ENCODE measurements around the gene GPR3.

GPR3 gene

DNA sequence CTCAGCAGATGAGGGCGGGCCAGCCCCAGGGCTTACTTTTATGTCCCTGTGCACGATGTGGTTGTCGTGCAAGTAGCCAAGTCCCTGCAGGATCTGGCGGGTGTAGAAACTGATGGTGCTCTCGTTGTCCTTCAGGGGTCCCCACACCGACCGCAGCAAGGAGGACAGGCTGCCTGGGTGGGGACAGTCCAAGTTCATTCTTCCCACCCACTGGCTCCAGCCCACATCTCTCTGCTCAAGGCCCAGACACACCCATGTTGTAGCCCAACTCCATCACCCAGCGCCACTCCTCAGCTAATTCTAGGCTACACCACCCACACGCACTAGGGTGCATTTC is 32.6 kb upstream of the GPR3 start:
- DNase-seq = no peak

DNA sequence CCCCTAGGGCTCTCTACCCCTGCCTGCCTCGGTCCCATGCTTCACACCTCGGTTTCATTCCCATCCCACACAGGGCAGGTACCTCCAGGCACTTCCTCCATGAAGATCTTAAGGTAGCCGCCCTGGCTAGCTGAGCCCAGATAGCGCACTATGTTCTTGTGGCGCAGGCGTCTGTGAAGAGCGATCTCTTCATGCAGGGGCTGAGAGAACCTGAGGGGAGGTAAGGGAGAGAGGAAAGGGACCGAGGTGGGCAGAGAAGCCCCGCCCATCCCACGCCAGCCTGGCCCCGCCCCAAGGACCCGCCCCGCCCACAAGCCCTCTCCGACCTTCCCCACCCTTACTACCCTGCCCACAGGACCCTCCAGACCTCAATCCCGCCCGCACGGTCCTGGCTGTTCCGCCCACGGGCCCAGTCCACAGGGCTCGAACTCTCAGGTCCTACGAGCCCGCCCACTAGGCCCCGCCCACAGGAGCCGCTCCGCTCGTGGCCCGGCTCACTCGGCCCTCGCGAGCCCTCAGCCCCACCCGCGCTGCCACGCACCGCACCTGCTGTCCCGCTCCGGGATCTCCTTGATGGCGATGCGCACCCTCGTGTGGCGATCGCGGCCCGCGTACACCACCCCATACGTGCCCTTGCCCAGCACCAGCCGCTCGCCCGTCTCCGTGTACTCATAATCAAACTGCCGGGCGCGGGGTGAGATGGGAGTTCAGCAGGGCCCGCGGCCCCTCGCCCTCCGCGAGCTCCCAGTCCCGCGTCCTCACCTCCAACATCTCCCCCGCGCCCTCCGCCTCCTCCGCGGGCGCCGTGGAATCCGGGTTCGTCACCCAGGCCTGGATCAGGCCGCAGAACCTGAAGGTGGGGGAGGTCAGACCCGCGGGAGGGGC is 32.0 kb upstream of the GPR3 start:
- DNase-seq = no peak

DNA sequence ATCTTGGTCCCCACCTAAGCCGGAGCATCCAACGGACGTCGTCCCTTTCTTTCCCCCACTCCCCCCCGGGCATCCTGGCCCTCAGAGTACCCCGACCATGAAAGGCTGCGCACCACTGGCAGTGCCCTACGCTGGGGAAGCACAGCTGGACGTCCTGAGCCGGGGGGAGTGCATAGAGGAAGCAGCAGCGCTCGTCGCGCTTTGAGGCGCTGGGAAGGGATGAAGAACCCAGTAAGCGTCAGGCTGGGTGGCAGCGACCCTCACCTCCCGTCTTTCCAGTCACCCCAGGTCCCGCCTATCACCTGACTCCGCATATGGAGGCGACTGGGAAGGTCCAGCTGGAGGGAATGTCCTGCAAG is 31.4 kb upstream of the GPR3 start:
- DNase-seq = no peak

DNA sequence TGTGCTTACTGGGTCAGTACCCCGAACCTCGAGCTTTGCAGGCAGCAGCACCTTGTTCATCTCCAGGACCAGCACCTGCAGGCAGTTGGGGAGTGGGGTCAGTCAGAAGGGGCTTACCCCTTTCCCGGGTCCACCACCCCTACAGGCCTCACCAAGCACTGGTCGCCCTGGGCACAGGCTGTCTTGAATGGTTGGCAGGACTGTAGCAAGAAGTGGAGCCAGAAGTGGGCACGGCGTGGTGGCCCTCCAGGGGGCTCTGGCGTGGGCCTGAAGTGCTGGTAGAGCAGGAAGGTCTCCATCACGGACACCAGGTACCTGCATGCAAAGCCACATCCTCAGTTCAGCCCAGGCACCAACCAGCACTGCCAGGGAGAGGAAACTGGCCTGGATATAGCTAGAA is 30.9 kb upstream of the GPR3 start:
- DNase-seq = no peak

DNA sequence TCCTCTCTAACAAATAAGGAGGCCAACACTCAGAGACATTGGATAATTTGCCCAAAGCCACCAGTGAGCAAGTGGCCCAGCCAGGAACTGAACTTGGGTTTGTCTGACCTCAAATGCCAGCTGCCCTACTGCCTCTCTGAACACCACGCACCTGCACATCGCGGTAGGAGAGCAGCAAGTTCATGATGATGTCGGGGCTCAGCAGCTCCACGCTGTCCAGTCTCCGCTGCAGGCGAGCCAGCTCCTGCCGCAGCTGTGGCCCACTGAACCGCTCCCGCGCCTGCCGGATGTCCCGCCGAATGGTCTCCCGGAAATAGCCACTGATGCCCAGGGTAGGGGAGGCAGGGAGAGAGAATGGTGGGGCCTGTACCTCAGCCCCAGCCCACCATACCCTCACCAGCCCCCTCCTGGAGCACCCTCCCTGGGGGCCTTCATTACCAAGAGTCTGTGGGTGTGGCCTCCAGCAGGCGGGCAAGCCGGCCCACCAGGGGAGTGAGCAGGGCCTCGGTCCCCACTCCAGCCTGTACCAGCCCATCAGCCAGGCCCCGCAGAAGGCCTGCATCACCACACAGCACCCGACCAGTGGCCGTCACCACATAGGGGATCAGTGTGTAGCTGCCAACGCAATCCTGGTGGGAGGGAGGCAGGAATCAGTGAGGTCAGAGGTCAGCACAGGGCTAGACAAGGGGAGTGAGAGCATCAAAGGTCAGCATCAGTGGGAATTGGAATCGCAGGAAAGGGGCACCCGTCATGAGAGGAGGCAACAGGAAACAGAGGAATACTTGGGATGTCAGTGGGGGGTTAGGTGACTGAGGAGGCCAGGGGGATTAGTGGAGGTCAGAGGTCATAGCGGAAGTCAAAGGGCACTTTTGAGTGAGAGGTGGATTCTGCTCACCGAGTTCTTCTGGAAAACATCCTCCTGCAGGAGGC is 28.4 kb upstream of the GPR3 start:
- no peak for DNase-seq

DNA sequence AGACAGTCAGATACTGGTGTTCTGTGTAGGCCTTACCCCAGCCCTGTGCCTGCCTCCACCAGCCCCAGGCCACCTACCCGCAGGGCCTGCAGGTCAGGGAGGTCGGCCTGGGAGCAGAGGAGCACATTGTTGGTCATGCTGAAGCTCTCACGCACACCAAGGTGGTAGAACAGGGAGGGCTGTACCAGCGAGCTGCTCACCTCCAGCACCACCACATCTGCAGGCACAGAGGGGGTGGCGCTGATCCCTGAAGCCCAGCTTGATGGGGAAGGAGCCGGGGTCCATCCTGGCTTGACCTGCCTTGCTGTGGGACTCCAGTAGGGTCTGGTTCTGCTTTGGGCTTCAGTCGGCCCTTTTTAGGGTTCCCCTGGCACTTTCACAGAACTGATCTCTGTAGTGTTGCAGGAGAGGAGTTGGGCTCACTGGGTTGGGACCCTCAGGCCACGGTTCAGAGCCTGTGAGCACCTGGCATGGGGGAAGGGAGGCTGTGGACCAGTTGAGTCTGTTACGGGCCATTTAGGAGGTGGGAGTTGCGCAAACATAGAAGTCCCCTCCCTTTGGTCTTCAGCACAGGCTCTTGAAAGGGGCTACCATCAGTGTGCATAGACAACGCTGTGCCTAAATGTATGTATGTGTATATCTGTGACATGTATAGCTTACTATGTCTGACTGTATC is 27.6 kb upstream of the GPR3 start:
- no peak for DNase-seq

DNA sequence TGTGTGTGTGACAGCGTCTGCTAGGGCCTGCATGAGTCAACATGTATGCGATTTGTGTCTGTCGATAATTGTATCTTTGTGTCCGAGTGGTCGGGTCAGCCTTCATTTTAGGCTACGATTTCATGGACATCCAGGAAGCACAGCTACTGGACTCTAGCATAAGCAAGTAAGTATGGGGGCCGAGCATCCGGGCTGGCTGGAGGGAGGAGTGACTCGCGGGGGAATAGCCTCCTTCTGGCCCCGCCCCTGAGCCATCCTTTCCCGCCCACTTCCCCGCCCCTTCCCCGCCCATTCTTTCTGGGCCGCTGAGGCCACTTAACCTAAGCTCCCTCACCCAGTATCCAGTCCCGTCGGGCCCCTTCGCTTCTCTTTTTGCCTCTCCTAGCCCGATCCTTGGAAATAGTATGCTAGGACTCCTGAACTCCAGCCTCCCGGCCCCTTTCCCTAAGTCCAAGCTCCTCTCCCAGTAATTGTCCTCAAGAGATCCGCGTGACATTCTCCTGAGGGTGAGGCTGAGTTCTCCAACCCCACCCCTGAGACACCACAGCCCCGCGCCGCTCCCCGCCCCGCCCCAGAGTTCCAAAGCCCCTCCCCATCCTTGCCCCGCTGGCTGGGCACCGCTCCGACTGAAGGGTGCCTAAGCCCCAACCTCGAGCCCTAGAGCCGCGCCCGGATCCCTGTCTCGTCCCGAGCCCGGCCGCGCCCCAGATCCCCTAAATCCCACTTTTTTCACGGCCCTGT is 26.9 kb upstream of the GPR3 start:
- peak; percentile 58 to 90 for DNase-seq

DNA sequence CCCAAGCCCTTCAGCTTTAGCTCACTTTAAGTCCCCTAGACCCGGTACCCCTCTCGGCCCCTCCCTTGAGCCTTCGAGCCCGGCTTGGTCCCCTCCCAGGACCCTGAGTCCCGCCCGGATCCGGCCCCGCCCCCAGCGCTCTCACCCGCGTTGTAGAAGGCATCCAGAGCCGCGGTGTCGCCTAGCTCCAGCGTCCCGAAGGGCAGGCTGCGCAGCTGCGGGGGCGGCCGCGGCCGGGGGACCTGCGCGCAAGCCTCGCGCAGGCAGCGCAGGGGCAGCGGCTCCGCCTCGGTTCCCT is 26.4 kb upstream of the GPR3 start:
- DNase-seq = peak; percentile 24 to 88

DNA sequence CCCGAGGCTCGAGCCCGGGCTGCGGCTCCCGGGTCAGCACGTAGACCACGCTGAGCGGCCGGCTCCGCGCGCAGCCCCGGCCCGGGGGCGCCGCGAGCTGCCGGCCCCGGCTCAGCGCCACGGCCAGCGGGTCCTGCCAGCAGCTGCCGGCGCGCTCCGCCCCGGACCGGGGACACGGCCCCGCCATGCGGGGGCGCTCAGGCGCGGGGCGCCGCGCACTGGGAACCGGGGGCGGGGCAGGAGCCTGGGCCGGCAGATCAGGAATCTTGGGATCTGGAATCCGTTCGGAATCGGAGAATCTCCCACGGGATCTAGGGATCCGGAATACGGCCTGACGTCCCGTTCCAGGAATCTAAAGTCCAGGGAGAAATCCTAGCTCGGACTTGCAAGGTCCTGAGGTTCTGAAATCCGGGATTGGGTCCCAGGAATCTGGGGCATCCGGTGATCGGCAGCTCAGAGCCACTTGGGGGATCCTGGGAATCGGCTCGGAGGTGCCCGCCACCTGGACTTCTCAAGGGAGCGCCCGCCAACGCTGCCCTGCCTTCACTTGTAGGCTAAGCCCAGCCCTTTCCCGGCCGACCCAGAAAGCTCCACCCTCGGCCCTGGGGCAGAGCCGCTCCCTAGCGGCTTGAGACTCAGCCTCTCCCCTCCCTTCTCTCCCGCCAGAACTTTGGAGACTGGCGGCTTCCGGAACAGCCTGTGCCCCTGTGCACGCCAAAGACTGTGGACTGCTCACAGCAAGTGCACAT is 25.8 kb upstream of the GPR3 start, which contains the start of gene MAP3K6:
Gene MAP3K6 (minus strand): TSS at position 551 of the 749 bp plus-strand sequence. CDS start 364 bp downstream, at position 187.
- peak in 1 of 2 experiments; percentile 88 for DNase-seq

DNA sequence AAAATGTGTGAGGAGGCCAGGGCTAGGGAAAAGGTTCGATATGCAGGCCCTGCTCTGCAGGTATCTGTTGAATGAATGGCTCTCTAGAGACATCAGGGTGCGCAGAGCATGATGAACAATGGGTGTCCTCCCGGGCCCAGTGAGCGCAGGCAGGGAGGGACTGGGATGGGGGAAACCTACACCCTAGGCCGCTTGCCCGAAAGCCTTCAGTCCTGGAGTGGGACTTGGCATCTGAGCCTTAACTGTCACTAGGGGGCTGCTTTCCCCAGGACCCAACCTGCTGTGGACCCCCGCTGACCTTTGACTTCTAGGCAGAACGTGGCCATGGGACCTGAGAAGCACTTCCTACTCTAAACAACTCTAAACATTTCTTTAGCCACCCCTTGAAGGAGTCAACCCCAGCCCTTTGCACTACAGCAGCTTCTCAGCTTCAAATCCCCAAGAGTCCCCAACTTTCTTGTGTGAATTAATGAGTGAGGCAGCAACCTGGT is 25.2 kb upstream of the GPR3 start:
- no peak for DNase-seq

DNA sequence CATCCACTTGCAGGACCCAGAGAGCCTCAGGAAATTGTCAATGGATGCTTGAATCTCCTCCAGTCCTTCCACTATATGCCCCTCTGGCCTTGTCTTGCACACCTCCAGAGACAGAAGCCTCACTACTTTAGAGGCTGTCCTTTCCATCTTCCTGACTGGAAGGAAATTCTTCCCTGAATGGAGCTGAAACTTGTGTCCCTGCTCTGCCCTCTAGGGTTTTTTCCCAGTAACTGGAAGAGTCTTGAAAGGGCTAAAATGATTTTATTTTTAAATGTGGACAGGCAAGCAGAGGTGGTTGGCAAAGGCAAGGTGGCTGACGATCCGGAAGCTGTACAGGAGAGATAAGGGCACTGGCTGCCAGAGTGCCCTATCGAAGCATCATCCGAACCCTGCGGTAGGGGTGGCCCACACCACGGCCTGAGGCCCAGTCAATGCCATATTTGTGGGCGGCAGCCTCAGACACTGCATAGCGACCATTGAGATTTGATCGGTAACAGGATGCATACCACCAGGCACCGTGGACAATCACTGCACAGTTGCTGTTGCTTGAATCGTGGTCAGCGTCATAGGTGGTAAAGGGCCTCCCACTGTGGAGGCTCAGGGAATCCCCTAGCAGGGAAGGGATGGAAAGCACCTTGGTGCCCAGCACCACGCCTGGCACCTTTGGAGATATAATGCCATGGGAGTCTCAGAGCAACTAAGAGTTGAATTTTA is 23.4 kb upstream of the GPR3 start:
- no peak for DNase-seq

DNA sequence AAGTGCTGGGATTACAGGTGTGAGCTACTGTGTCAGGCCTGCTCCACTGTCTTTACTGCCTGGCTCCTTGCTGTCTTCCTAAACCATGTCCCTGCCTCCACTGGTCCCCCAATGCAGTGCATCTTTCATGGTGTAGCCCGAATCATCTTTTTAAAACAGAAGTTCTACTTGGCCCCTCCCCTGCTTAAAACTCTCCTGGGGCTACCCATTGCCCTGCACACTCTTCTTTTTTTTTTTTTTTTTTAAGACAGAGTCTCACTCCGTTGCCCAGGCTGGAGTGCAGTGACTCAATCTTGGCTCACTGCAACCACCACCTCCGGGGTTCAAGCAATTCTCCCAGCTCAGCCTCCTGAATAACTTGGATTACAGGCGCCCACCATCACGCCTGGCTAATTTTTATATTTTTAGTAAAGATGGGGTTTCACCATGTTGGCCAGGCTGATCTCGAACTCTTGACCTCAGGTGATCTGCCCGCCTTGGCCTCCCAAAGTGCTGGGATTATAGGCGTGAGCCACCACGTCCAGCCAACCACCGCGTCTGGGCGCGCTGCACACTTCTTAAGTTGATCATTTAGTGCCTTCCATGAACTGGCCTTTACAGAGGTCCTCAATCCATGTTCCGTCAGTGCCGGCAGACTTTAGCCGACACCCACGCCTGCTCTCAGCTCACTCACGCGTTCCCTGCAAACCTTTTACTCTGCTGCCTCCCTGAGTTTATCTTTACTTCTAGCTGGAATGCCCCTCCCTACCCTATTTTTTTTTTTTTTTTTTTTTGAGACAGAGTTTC is 20.2 kb upstream of the GPR3 start:
- DNase-seq = no peak

DNA sequence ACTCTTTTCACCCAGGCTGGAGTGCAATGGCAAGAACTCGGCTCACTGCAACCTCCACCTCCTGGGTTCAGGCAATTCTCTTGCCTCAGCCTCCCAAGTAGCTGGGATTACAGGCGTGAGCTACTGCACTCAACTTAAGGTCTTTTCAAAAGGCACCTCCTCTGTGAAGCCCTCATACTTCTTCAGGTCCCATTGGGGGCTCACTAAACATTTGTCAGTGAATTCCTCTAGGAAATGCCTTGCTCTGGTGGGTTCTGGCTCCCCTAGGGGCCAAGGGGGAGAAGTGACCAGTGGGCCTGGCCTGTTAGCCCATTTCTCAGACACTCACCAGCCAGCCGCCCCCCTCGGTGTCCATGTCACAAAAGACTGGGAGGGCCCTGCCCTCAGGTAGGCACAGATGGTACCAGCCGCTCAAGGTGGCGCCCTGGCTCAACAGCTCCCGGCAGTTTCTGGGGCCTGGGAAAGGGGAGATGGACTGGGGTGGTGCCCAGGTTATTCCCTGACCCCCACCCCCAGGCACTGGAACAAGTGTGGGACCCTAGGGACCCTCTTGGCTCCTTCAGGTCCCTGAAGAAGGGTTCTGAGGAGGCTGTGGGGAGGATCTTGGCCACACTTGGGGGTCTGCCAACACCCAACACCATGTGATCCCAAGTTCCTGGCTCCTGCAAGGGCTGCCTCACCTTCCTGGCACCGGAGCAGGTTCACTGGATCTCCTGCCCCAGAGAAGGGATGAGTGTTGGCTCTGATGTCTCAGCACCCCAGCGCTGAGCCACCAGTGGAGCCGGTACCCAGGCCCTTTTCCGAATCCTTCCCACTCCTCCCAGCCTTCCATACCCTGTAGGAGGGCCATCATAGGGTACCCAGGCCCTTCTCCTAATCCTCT is 19.4 kb upstream of the GPR3 start:
- DNase-seq = no peak

DNA sequence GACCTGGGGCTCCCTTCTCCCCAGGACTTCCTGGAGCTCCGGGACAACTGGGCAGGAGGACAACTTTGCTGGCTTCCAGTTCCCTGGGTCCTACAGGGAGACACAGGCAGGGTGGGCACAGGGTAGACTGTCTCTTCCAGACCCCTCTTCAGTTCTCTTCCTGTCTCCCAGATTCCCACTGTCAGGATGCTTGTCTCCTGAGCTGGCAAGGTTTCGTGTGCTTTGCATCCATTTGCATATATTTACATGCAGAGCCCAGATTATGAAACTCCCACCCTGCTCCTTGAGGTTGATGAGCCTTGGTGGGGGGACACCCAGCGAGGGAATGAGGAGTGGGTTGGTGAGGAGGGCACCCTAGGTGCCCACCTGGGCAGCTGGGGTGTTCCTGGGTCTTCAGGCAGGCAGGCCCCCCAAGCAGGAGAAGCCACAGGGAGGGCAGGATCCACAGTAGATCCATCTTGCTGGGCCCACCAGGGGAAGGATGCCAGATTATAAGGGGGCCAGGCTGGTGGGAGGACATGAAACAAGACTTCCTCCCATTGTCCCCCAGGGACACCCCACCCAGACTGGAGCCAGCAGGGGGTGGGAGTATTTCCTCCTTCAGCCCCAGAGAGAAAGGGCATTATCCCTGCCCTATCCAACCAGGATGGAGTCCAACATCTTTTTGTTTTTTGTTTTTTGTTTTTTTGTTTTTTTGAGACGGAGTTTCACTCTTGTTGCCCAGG is 17.9 kb upstream of the GPR3 start, which contains the start of gene FCN3:
Gene FCN3 (minus strand): TSS at position 463 of the 725 bp plus-strand sequence. CDS start 6 bp downstream, at position 457.
- DNase-seq = peak; percentile 68 to 86

DNA sequence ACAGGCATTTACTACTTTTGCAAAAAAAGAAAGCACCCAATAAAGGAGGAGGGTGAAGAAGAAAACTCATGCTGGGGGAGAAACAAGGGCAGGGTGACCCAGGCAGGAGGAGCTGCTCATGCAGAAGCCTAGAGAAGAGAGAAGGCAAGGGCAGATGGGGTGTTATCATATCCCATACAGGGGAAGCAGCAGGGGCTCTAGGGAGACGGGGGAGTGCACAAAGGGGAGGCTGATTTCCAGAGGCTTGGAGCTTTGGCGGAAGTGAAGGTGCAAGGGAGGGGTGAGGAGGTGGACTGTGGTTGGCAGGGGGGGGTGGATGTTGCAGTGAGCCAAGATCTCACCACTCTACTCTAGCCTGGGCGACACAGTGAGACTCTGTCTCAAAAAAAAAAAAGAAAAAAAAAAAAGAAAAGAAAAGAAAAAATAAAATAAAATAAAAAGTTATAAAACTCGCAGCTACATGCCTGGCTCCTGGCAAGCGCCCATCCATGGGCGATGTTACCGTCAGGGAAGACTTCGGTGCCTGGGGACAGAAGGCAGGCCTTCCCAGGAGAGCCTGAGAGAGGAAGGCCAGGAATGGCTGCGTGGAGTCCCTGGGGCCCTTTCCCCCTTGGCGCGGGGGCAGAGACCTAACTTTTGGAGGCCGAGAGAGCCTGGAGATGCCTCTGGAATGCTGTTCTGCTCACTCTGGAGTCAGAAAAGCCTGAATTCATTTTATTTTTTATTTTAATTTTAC is 14.5 kb upstream of the GPR3 start:
- DNase-seq = no peak

DNA sequence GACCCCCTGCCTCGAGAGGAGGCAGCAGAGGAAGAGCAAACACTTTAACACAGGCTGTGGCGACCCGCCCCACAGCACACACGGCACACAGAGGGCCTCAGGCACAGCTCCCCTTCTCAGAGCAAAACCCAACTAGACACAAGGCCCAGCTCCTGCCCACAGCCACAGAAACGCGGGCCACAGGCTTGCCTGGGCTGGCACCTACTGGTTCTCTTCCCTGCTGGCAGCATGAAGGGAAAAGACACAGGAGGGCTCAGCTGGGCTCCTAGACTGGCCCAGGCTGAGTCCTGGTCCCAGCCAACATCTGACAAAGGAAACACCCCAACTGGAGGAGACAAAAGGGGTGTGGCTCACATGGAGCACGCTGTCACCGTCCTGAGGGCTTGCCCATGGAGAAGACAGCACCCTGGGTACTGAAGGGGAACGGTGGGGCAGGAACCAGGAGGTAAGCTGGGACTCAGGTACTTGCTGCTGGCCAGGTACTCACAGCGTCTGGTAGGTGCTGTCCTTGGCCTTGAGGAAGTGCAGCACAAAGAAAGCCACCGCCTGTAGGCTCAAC is 12.8 kb upstream of the GPR3 start:
- no peak for DNase-seq

DNA sequence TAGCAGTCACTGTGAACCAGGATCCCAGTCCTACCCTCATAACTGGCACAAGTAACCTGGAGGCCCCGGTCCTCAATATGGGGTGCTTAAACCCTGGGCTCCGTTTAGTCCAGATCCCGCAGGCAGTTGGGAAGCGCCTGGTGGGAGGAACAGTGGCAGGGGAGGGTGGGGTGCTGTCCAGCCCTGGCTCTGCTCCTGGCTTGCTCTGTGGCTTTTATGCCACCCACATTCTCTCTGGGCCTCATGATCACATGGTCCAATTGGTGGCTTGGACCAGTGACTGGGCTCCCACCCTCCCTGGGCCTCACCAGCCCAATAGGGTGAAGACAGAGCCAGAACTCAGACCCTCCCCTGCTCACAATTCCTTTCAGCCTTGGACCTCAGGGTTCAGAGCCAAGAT is 12.2 kb upstream of the GPR3 start:
- no peak for DNase-seq
